H9 (cell line): Measurements from ENCODE around the gene VPS54. TPM values are rescaled to one million over a fixed set of nuclear protein-coding genes. Genes with fewer than 3 reads are reported as not detected.
"Not testable (repeated sequence)": the region's sequence is repeated elsewhere in the genome, so short reads cannot be mapped to it uniquely, and the experiment has no call there.

Experiments
- DNase-seq: peaks from one replicate; pipeline ENCODE4 v3.0.0-alpha.2; 2017
- H2AFZ ChIP-seq: one replicate; pipeline ENCODE4 v1.6.1; 2013; ENCODE audit warnings: mild to moderate bottlenecking, low read length, control low read depth, moderate library complexity
- H2AK5ac ChIP-seq: 2 replicates; pipeline ENCODE4 v1.6.1; 2013; ENCODE audit warnings: low read length, control low read depth, mixed read lengths; ENCODE audit not compliant: insufficient read length
- H2BK120ac ChIP-seq: one replicate; pipeline ENCODE4 v1.6.1; 2013; ENCODE audit warnings: low read depth, mild to moderate bottlenecking, low read length, control low read depth, inconsistent platforms; ENCODE audit not compliant: poor library complexity, severe bottlenecking
- H2BK12ac ChIP-seq: 2 replicates; pipeline ENCODE4 v1.6.1; 2013; ENCODE audit warnings: low read length, control low read depth, mixed read lengths, low read depth; ENCODE audit not compliant: insufficient read length
- H2BK15ac ChIP-seq: 2 replicates; pipeline ENCODE4 v1.6.1; 2013; ENCODE audit warnings: low read depth, low read length, control low read depth
- H2BK20ac ChIP-seq: one replicate; pipeline ENCODE4 v1.6.1; 2013; ENCODE audit warnings: low read depth, mild to moderate bottlenecking, low read length, control low read depth, inconsistent platforms; ENCODE audit not compliant: poor library complexity, severe bottlenecking
- H2BK5ac ChIP-seq: 2 replicates; pipeline ENCODE4 v1.6.1; 2013; ENCODE audit warnings: low read length, control low read depth, mixed read lengths; ENCODE audit not compliant: insufficient read length
- H3K14ac ChIP-seq: 2 replicates; pipeline ENCODE4 v1.6.1; 2013; ENCODE audit warnings: low read length, control low read depth; ENCODE audit not compliant: insufficient read depth
- H3K18ac ChIP-seq: 2 replicates; pipeline ENCODE4 v1.6.1; 2013; ENCODE audit warnings: low read depth, mild to moderate bottlenecking, mixed read lengths, low read length, control low read depth; ENCODE audit not compliant: insufficient read length
- H3K23ac ChIP-seq: 2 replicates; pipeline ENCODE4 v1.6.1; 2013; ENCODE audit warnings: low read length, control low read depth, mixed read lengths, low read depth; ENCODE audit not compliant: insufficient read length
- H3K23me2 ChIP-seq: 2 replicates; pipeline ENCODE4 v1.6.1; 2013; ENCODE audit warnings: low read depth, mild to moderate bottlenecking, mixed read lengths, low read length, control low read depth; ENCODE audit not compliant: insufficient read length, poor library complexity, severe bottlenecking
- H3K27ac ChIP-seq: 2 replicates; pipeline ENCODE4 v1.5.1; 2013; ENCODE audit warnings: low read length, control low read depth, mixed read lengths, low read depth; ENCODE audit not compliant: insufficient read length
- H3K27me3 ChIP-seq: 2 replicates; pipeline ENCODE4 v1.6.1; 2013; ENCODE audit warnings: low read length, control low read depth, inconsistent platforms; ENCODE audit not compliant: insufficient read depth
- H3K4ac ChIP-seq: 2 replicates; pipeline ENCODE4 v1.6.1; 2013; ENCODE audit warnings: low read depth, mild to moderate bottlenecking, control low read depth, inconsistent platforms, low read length, moderate library complexity
- H3K4me1 ChIP-seq: 2 replicates; pipeline ENCODE4 v1.6.1; 2013; ENCODE audit warnings: low read length, control low read depth, inconsistent platforms; ENCODE audit not compliant: insufficient read depth
- H3K4me2 ChIP-seq: 2 replicates; pipeline ENCODE4 v1.6.1; 2013; ENCODE audit warnings: low read length, control low read depth, mixed read lengths; ENCODE audit not compliant: insufficient read length, insufficient read depth
- H3K56ac ChIP-seq: 2 replicates; pipeline ENCODE4 v1.6.1; 2013; ENCODE audit warnings: low read depth, mild to moderate bottlenecking, mixed read lengths, low read length, control low read depth; ENCODE audit not compliant: insufficient read length
- H3K79me1 ChIP-seq: 2 replicates; pipeline ENCODE4 v1.6.1; 2013; ENCODE audit warnings: low read depth, mild to moderate bottlenecking, moderate library complexity, low read length, control low read depth, inconsistent platforms; ENCODE audit not compliant: insufficient read depth, poor library complexity, severe bottlenecking
- H3K79me2 ChIP-seq: 2 replicates; pipeline ENCODE4 v1.6.1; 2013; ENCODE audit warnings: low read length, control low read depth, inconsistent platforms; ENCODE audit not compliant: insufficient read depth
- H3K9ac ChIP-seq: 2 replicates; pipeline ENCODE4 v1.6.1; 2013; ENCODE audit warnings: low read length, control low read depth, mixed read lengths; ENCODE audit not compliant: insufficient read length; ENCODE audit errors: extremely low read depth
- H3K9me3 ChIP-seq: one replicate; pipeline ENCODE4 v1.6.1; 2013; ENCODE audit warnings: low read depth, low read length, inconsistent platforms; ENCODE audit not compliant: control insufficient read depth
- H3T11ph ChIP-seq: one replicate; pipeline ENCODE4 v1.6.1; 2013; ENCODE audit warnings: mild to moderate bottlenecking, low read length, control low read depth, inconsistent platforms
- H4K20me1 ChIP-seq: one replicate; pipeline ENCODE4 v1.6.1; 2013; ENCODE audit not compliant: control insufficient read depth, insufficient read length, insufficient read depth
- H4K5ac ChIP-seq: 2 replicates; pipeline ENCODE4 v1.6.1; 2013; ENCODE audit warnings: low read depth, mild to moderate bottlenecking, mixed read lengths, low read length, control low read depth; ENCODE audit not compliant: insufficient read length
- H4K8ac ChIP-seq: replicated peaks from 2 replicates; pipeline ENCODE4 v1.6.1; 2013; ENCODE audit warnings: low read length, control low read depth, mixed read lengths, low read depth; ENCODE audit not compliant: insufficient read length
- H4K91ac ChIP-seq: 2 replicates; pipeline ENCODE4 v1.6.1; 2013; ENCODE audit warnings: low read depth, mild to moderate bottlenecking, moderate library complexity, mixed read lengths, low read length, control low read depth; ENCODE audit not compliant: insufficient read length
- H3K27ac Mint-ChIP-seq, 3 experiments: 2 replicates in 2 of 3; 3 replicates in 1 of 3; pipeline ENCODE4 v1.8.0; 2020 to 2021; ENCODE audit warnings: mixed read lengths in 3 of 3, mild to moderate bottlenecking in 1 of 3, moderate library complexity in 1 of 3
- H3K27me3 Mint-ChIP-seq: 2 replicates; pipeline ENCODE4 v1.8.0; 2021; ENCODE audit warnings: low read depth, mild to moderate bottlenecking, moderate library complexity, mixed read lengths
- H3K36me3 Mint-ChIP-seq, 3 experiments: 2 replicates in 2 of 3; 3 replicates in 1 of 3; pipeline ENCODE4 v1.8.0; 2020 to 2021; ENCODE audit warnings: low read depth in 3 of 3, mixed read lengths in 3 of 3; ENCODE audit not compliant: insufficient read depth in 1 of 3
- H3K4me1 Mint-ChIP-seq, 2 experiments: 2 replicates each; pipeline ENCODE4 v1.8.0; 2020; ENCODE audit warnings: mixed read lengths in 2 of 2
- H3K4me3 Mint-ChIP-seq, 2 experiments: 2 replicates in 1 of 2; 3 replicates in 1 of 2; pipeline ENCODE4 v1.8.0; 2020 to 2021; ENCODE audit warnings: mild to moderate bottlenecking in 2 of 2, mixed read lengths in 2 of 2, moderate library complexity in 1 of 2
- H3K9me3 Mint-ChIP-seq, 2 experiments: 2 replicates in 1 of 2; 3 replicates in 1 of 2; pipeline ENCODE4 v1.8.0; 2020; ENCODE audit warnings: mild to moderate bottlenecking in 2 of 2, mixed read lengths in 2 of 2, moderate library complexity in 1 of 2
- CTCF ChIP-seq: fragments of 200-600 bp; sonication (generic); conservative IDR thresholded peaks from 3 replicates; pipeline ENCODE4 v1.8.0; 2021; ENCODE audit warnings: antibody characterized with exemption, mild to moderate bottlenecking
- WGBS: extraction: QIAGEN DNeasy Blood & Tissue Kit; methylation state at CpG from one replicate; pipeline ENCODE4 v1.1.7; 2013; ENCODE audit warnings: missing lambda C conversion rate, low lambda C conversion rate, mixed read lengths; ENCODE audit not compliant: insufficient read length; ENCODE audit errors: extremely low coverage; 5-methylcytosine and 5-hydroxymethylcytosine counted together
- total RNA-seq: library from RNA; stranded (reverse); gene quantifications from 2 replicates; pipeline ENCODE4 v1.2.1, GENCODE V29; 2021

VPS54 gene
- total RNA-seq, 1 experiment from 2014 or later: 13.4 TPM

GRCh38 chr2:63849381-63850203, 169.6 kb downstream of the VPS54 start:
- no peak overlapping the region for H2BK5ac ChIP-seq
- no peaks in the 10 kb centered on the region for H3K27me3 Mint-ChIP-seq
- H2BK12ac ChIP-seq: peak overlapping the region; percentile 47
- H3K9me3 ChIP-seq: no peaks in the 10 kb centered on the region
- no peak overlapping the region for H3K23ac ChIP-seq
- no peak overlapping the region for H4K8ac ChIP-seq
- peak overlapping the region; percentile 75 to 99 for H3K4me3 Mint-ChIP-seq
- peak overlapping the region; percentile 99 for H3K27ac ChIP-seq
- no CpG with 5 or more reads among the region's 7 CpGs for WGBS
- H3K36me3 Mint-ChIP-seq: peaks cover 11 to 57% (median 50%) of the 10 kb centered on the region in 3 experiments
- peak overlapping the region; percentile 96 to 100 (median 100) for H3K27ac Mint-ChIP-seq
- H2AFZ ChIP-seq: no peak overlapping the region
- H3K27me3 ChIP-seq: no peaks in the 10 kb centered on the region
- no peak overlapping the region for H4K5ac ChIP-seq
- no peak overlapping the region for H2BK20ac ChIP-seq
- peak overlapping the region; percentile 80 for H3K4me2 ChIP-seq
- no peak overlapping the region for H2AK5ac ChIP-seq
- H4K91ac ChIP-seq: no peak overlapping the region
- peaks cover 94% of the 10 kb centered on the region in 2 experiments for H3K4me1 Mint-ChIP-seq
- no peak overlapping the region for H3T11ph ChIP-seq
- peaks cover 10% of the 10 kb centered on the region for H3K23me2 ChIP-seq
- peak; percentile 82 for DNase-seq
- H3K4ac ChIP-seq: no peak overlapping the region
- no peaks in the 10 kb centered on the region for H4K20me1 ChIP-seq
- H3K4me1 ChIP-seq: peaks cover 24% of the 10 kb centered on the region
- no peak overlapping the region for H2BK120ac ChIP-seq
- peaks cover 59% of the 10 kb centered on the region for H3K79me2 ChIP-seq
- no peak overlapping the region for H3K18ac ChIP-seq
- TF ChIP-seq CTCF: no peak
- no peak overlapping the region for H3K14ac ChIP-seq
- no peaks in the 10 kb centered on the region for H3K79me1 ChIP-seq
- H3K56ac ChIP-seq: no peak overlapping the region
- H3K9ac ChIP-seq: peak overlapping the region; percentile 60
- no peaks in the 10 kb centered on the region for H3K9me3 Mint-ChIP-seq
- H2BK15ac ChIP-seq: no peak overlapping the region

DNA sequence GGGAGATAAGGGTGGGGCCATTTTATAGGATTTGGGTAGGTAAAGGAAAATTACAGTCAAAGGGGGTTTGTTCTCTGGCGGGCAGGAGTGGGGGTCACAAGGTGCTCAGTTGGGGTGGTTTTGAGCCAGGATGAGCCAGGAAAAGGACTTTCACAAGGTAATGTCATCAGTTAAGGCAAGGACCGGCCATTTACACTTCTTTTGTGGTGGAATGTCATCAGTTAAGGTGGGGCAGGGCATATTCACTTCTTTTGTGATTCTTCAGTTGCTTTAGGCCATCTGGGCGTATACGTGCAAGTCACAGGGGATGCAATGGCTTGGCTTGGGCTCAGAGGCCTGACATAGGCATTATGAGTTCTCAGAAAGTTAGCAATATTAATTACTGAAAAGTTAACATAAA, 171.7 kb downstream of the VPS54 start:
- no CpG with 5 or more reads among the region's 4 CpGs for WGBS
- Histone ChIP-seq H3K4me1 (peaks cover 14% of the 10 kb centered on the region), H3K79me2 (peaks cover 59% of the 10 kb centered on the region), H3K27ac (peak overlapping the region; percentile 99)
- H2BK20ac ChIP-seq, H2AFZ ChIP-seq, H3K4me2 ChIP-seq, H4K20me1 ChIP-seq, H3K23ac ChIP-seq, H3K9ac ChIP-seq, H2AK5ac ChIP-seq, H3K27me3 ChIP-seq, H3K14ac ChIP-seq, H2BK15ac ChIP-seq, H3K23me2 ChIP-seq, H3T11ph ChIP-seq, H3K4ac ChIP-seq, H3K79me1 ChIP-seq, H2BK12ac ChIP-seq, H4K8ac ChIP-seq, H3K27me3 Mint-ChIP-seq, H3K18ac ChIP-seq, H2BK120ac ChIP-seq, H3K56ac ChIP-seq, H3K9me3 ChIP-seq, H4K91ac ChIP-seq, H4K5ac ChIP-seq, H2BK5ac ChIP-seq, H3K9me3 Mint-ChIP-seq: not testable (repeated sequence)
- peaks cover 25 to 63% (median 58%) of the 10 kb centered on the region in 3 experiments for H3K36me3 Mint-ChIP-seq
- peaks cover 77 to 80% of the 10 kb centered on the region in 2 experiments for H3K4me1 Mint-ChIP-seq
- peak overlapping the region; percentile 97 to 100 (median 100) for H3K27ac Mint-ChIP-seq
- DNase-seq: peak; percentile 62
- H3K4me3 Mint-ChIP-seq: peak overlapping the region; percentile 72 to 99
